Colonic mucosa (tissue), 4 donors: ENCODE results near the gene ASIC3. TPM values are rescaled to one million over a fixed set of nuclear protein-coding genes. Genes with fewer than 3 reads are reported as not detected.

Experiments used
- DNase-seq: peaks from one replicate; pipeline ENCODE4 v3.0.0-alpha.2; 2020
- H3K27ac ChIP-seq: fragments of 200-600 bp; one replicate; pipeline ENCODE4 v1.8.0; 2021
- H3K27me3 ChIP-seq: fragments of 200-600 bp; one replicate; pipeline ENCODE4 v1.8.0; 2021
- H3K36me3 ChIP-seq: fragments of 200-600 bp; one replicate; pipeline ENCODE4 v1.8.0; 2021
- H3K4me1 ChIP-seq: fragments of 200-600 bp; one replicate; pipeline ENCODE4 v1.8.0; 2021; ENCODE audit warnings: mild to moderate bottlenecking
- H3K4me3 ChIP-seq: fragments of 200-600 bp; one replicate; pipeline ENCODE4 v1.8.0; 2021
- H3K9ac ChIP-seq, 2 donors: one replicate each; pipeline ENCODE4 v1.7.0; 2013; ENCODE audit warnings: control low read depth in 2 of 2, low read depth in 2 of 2, low read length in 2 of 2
- H3K9me3 ChIP-seq: fragments of 200-600 bp; one replicate; pipeline ENCODE4 v1.8.0; 2021
- CTCF ChIP-seq: fragments of 200-600 bp; IDR thresholded peaks from one replicate; pipeline ENCODE4 v1.8.0; 2022; ENCODE audit warnings: antibody characterized with exemption, mild to moderate bottlenecking
- intact Hi-C: fragments of 100-400 bp; cut with DNase I; formaldehyde crosslinking; loops from one replicate; pipeline ENCODE4 v1.14.1; 2022
- total RNA-seq, 2 donors: library from RNA; stranded (reverse); fragmentation: NEBNext Ultra II Directional in 1 of 2; extraction: Animal tissue kit (Norgen Biotek cat#: 25700) in 1 of 2; gene quantifications; one replicate each; pipeline ENCODE4 v1.2.1, GENCODE V29; 2021
- donor health status: healthy.
- donor health status: DM: no; HTN: no; CAD: no.
- donor health status: DM: no; HTN: no; CAD: no.

Gene ASIC3
- total RNA-seq, 2 donors from 2014 or later = 1.0 to 2.2 TPM

GRCh38 chr7:151069841-151070573 lies 21.7 kb downstream of the ASIC3 start:
- Histone ChIP-seq H3K27me3 (no peaks in the 10 kb centered on the region), H3K4me3 (no peak overlapping the region), H3K4me1 (no peaks in the 10 kb centered on the region), H3K9me3 (no peaks in the 10 kb centered on the region), H3K9ac (peak overlapping the region in 1 of 2 donors; percentile 2), H3K27ac (no peak overlapping the region), H3K36me3 (peaks cover 21% of the 10 kb centered on the region)
- no peak for TF ChIP-seq CTCF
- intact Hi-C loops = no loop called here
- no peak for DNase-seq

- no peaks in the 10 kb centered on the region for H3K4me1 ChIP-seq
- H3K36me3 ChIP-seq = peaks cover 26% of the 10 kb centered on the region
- intact Hi-C loops = no loop called here
- no peaks in the 10 kb centered on the region for H3K9me3 ChIP-seq
- no peaks in the 10 kb centered on the region for H3K27me3 ChIP-seq
- H3K9ac ChIP-seq = no peak overlapping the region
- H3K27ac ChIP-seq = no peak overlapping the region
- H3K4me3 ChIP-seq = no peak overlapping the region
- DNase-seq = no peak
- TF ChIP-seq CTCF = no peak
These were observed 22.2 kb downstream of the ASIC3 start for GRCh38 chr7:151070574-151070960.

- H3K4me3 ChIP-seq = no peak overlapping the region
- no peak overlapping the region for H3K27ac ChIP-seq
- DNase-seq = no peak
- TF ChIP-seq CTCF = no peak
- no peak overlapping the region for H3K9ac ChIP-seq
- no peaks in the 10 kb centered on the region for H3K27me3 ChIP-seq
- H3K9me3 ChIP-seq = no peaks in the 10 kb centered on the region
- peaks cover 26% of the 10 kb centered on the region for H3K36me3 ChIP-seq
- no peaks in the 10 kb centered on the region for H3K4me1 ChIP-seq
- intact Hi-C loops = no loop called here
These were observed 22.9 kb downstream of the ASIC3 start for GRCh38 chr7:151071032-151071866.

- Histone ChIP-seq H3K36me3 (peaks cover 26% of the 10 kb centered on the region), H3K9ac (no peak overlapping the region), H3K27ac (no peak overlapping the region), H3K4me1 (no peaks in the 10 kb centered on the region), H3K27me3 (no peaks in the 10 kb centered on the region), H3K4me3 (no peak overlapping the region), H3K9me3 (no peaks in the 10 kb centered on the region)
- no peak for DNase-seq
- intact Hi-C loops = no loop called here
- no peak for TF ChIP-seq CTCF
These were observed 25.7 kb downstream of the ASIC3 start for GRCh38 chr7:151073990-151074389.

- Histone ChIP-seq H3K9ac (no peak overlapping the region), H3K27me3 (no peaks in the 10 kb centered on the region), H3K9me3 (no peaks in the 10 kb centered on the region), H3K4me3 (no peak overlapping the region), H3K4me1 (peaks cover 5% of the 10 kb centered on the region), H3K36me3 (peaks cover 19% of the 10 kb centered on the region), H3K27ac (no peak overlapping the region)
- no peak for DNase-seq
- intact Hi-C loops = no loop called here
- no peak for TF ChIP-seq CTCF
These were observed 26.7 kb downstream of the ASIC3 start for GRCh38 chr7:151074817-151075661.
